Loucy (cell line): ENCODE measurements around the gene HEG1.

Experiments used
- H2AFZ ChIP-seq: fragments of 200-600 bp; sonication (generic); 2 replicates; pipeline ENCODE4 v1.6.0; 2016; ENCODE audit warnings: antibody characterized with exemption, mild to moderate bottlenecking, low read length, moderate library complexity
- H3F3A ChIP-seq: fragments of 200-600 bp; 2 replicates; pipeline ENCODE4 v1.6.0; 2016; ENCODE audit warnings: antibody characterized with exemption, low read depth, mild to moderate bottlenecking
- H3K27me3 ChIP-seq: fragments of 200-600 bp; sonication (generic); 2 replicates; pipeline ENCODE4 v1.6.1; 2014; ENCODE audit warnings: low read length, mild to moderate bottlenecking; ENCODE audit not compliant: insufficient read depth, poor library complexity, severe bottlenecking
- H3K36me3 ChIP-seq: fragments of 200-600 bp; sonication (generic); 2 replicates; pipeline ENCODE4 v1.6.1; 2016; ENCODE audit warnings: low read length; ENCODE audit not compliant: insufficient read depth
- H3K4me1 ChIP-seq: fragments of 200-600 bp; sonication (generic); 2 replicates; pipeline ENCODE4 v1.5.1; 2014; ENCODE audit warnings: low read length, mild to moderate bottlenecking; ENCODE audit not compliant: insufficient read depth, poor library complexity, severe bottlenecking
- H3K4me2 ChIP-seq: fragments of 200-600 bp; sonication (generic); 2 replicates; pipeline ENCODE4 v1.6.0; 2014; ENCODE audit warnings: antibody characterized with exemption, low read length, low read depth, mild to moderate bottlenecking; ENCODE audit not compliant: poor library complexity, severe bottlenecking
- H3K4me3 ChIP-seq: fragments of 200-600 bp; sonication (generic); 2 replicates; pipeline ENCODE4 v1.5.1; 2014; ENCODE audit warnings: low read length, mild to moderate bottlenecking, mixed read lengths; ENCODE audit not compliant: poor library complexity, severe bottlenecking
- H3K79me2 ChIP-seq: fragments of 200-600 bp; sonication (generic); 2 replicates; pipeline ENCODE4 v1.6.1; 2014; ENCODE audit warnings: low read length; ENCODE audit not compliant: insufficient read depth
- H3K9ac ChIP-seq: fragments of 200-600 bp; sonication (generic); 2 replicates; pipeline ENCODE4 v1.6.0; 2014; ENCODE audit warnings: mild to moderate bottlenecking, low read depth, low read length, moderate library complexity; ENCODE audit not compliant: poor library complexity, severe bottlenecking
- H3K9me2 ChIP-seq: fragments of 200-600 bp; sonication (generic); replicated peaks from 2 replicates; pipeline ENCODE4 v1.6.1; 2016; ENCODE audit warnings: low read depth, low read length, mixed read lengths
- H3K9me3 ChIP-seq: fragments of 200-600 bp; sonication (generic); 2 replicates; pipeline ENCODE4 v1.6.1; 2014; ENCODE audit warnings: mild to moderate bottlenecking, antibody characterized with exemption, low read length, low read depth; ENCODE audit not compliant: insufficient read depth
- H4K20me1 ChIP-seq: fragments of 200-600 bp; sonication (generic); 2 replicates; pipeline ENCODE4 v1.6.0; 2014; ENCODE audit warnings: antibody characterized with exemption, low read length, mild to moderate bottlenecking; ENCODE audit not compliant: insufficient read depth, poor library complexity, severe bottlenecking
- CTCF ChIP-seq: fragments of 200-600 bp; sonication (generic); conservative IDR thresholded peaks from 2 replicates; pipeline ENCODE4 v1.5.1; 2014; ENCODE audit warnings: mild to moderate bottlenecking, antibody characterized with exemption, low read length
- EZH2phosphoT487 ChIP-seq: fragments of 200-600 bp; IDR thresholded peaks from 2 replicates; pipeline ENCODE4 v1.6.1; 2018; ENCODE audit warnings: antibody characterized with exemption, mild to moderate bottlenecking, moderate library complexity, borderline replicate concordance

HEG1 gene

DNA sequence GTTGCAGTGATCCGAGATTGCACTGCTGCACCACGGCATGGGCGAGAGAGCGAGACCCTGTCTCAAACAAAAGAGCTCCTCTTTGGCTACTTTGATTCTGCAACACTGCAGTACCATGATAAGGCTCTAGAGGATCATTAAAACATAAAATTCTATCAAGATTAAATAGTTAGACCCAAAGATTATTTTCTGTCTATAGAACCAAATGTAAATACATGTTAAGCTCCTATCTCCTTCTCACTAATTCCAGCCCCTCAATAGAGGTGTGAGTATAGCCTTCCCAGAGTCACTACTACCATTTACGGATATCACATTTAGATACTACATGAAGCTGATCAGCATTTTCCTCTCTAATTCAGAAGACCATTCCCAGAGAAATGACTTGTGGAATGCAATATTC is 116.9 kb downstream of the HEG1 start:
- no peaks in the 10 kb centered on the region for H3K9me3 ChIP-seq
- H3K79me2 ChIP-seq: no peaks in the 10 kb centered on the region
- no peak overlapping the region for H2AFZ ChIP-seq
- H3F3A ChIP-seq: no peaks in the 10 kb centered on the region
- H3K9me2 ChIP-seq: no peaks in the 10 kb centered on the region
- no peak for TF ChIP-seq CTCF
- TF ChIP-seq EZH2phosphoT487: no peak
- no peak overlapping the region for H3K9ac ChIP-seq
- no peak overlapping the region for H3K4me3 ChIP-seq
- H3K4me2 ChIP-seq: no peak overlapping the region
- H3K4me1 ChIP-seq: no peaks in the 10 kb centered on the region
- H4K20me1 ChIP-seq: no peaks in the 10 kb centered on the region
- H3K27me3 ChIP-seq: no peaks in the 10 kb centered on the region
- H3K36me3 ChIP-seq: no peaks in the 10 kb centered on the region

GRCh38 chr3:124937049-124937448 is 118.7 kb downstream of the HEG1 start:
- no peaks in the 10 kb centered on the region for H3F3A ChIP-seq
- H3K79me2 ChIP-seq: no peaks in the 10 kb centered on the region
- no peak overlapping the region for H3K4me2 ChIP-seq
- H3K4me1 ChIP-seq: no peaks in the 10 kb centered on the region
- H3K27me3 ChIP-seq: no peaks in the 10 kb centered on the region
- no peak overlapping the region for H2AFZ ChIP-seq
- no peak overlapping the region for H3K4me3 ChIP-seq
- TF ChIP-seq EZH2phosphoT487 (no peak), CTCF (no peak)
- H4K20me1 ChIP-seq: no peaks in the 10 kb centered on the region
- no peaks in the 10 kb centered on the region for H3K9me3 ChIP-seq
- no peak overlapping the region for H3K9ac ChIP-seq
- no peaks in the 10 kb centered on the region for H3K36me3 ChIP-seq
- H3K9me2 ChIP-seq: no peaks in the 10 kb centered on the region

- no peak overlapping the region for H3K4me3 ChIP-seq
- TF ChIP-seq CTCF (no peak), EZH2phosphoT487 (no peak)
- H3K9me3 ChIP-seq: no peaks in the 10 kb centered on the region
- no peaks in the 10 kb centered on the region for H4K20me1 ChIP-seq
- no peak overlapping the region for H3K9ac ChIP-seq
- no peaks in the 10 kb centered on the region for H3K79me2 ChIP-seq
- H3K27me3 ChIP-seq: no peaks in the 10 kb centered on the region
- H3F3A ChIP-seq: no peaks in the 10 kb centered on the region
- no peaks in the 10 kb centered on the region for H3K4me1 ChIP-seq
- H3K36me3 ChIP-seq: no peaks in the 10 kb centered on the region
- no peak overlapping the region for H2AFZ ChIP-seq
- H3K4me2 ChIP-seq: no peak overlapping the region
- no peaks in the 10 kb centered on the region for H3K9me2 ChIP-seq
Measured at GRCh38 chr3:124935794-124936542, 119.8 kb downstream of the HEG1 start.
